HG03469 (cell line): ENCODE results near the gene CXCR4.

ENCODE experiments used
- ATAC-seq: cut with Tn5 transposase; IDR thresholded peaks from one replicate; pipeline ENCODE4 v1.9.1; 2021; ENCODE audit warnings: mild to moderate bottlenecking, moderate library complexity, moderate number of reproducible peaks; ENCODE audit not compliant: unreplicated experiment

CXCR4 gene

GRCh38 chr2:136117909-136118818 lies at the start of gene CXCR4:
Gene CXCR4 (minus strand): TSS chr2:136118149. CDS start chr2:136118060, 89 bp downstream.
- ATAC-seq, result no peak

- ATAC-seq, result no peak
These were observed 46.4 kb upstream of the CXCR4 start for GRCh38 chr2:136164280-136164776.

- no peak for ATAC-seq
These were observed 44.5 kb upstream of the CXCR4 start for GRCh38 chr2:136162438-136162837.

GRCh38 chr2:136156411-136156810 lies 38.5 kb upstream of the CXCR4 start:
- no peak for ATAC-seq

GRCh38 chr2:136154384-136154783 lies 36.4 kb upstream of the CXCR4 start:
- no peak for ATAC-seq

GRCh38 chr2:136151021-136151971 lies 33.3 kb upstream of the CXCR4 start:
- ATAC-seq, result no peak

GRCh38 chr2:136149011-136149410 lies 31.1 kb upstream of the CXCR4 start:
- ATAC-seq, result no peak

GRCh38 chr2:136146564-136146963 lies 28.6 kb upstream of the CXCR4 start:
- no peak for ATAC-seq

- ATAC-seq, result no peak
These were observed 25.9 kb upstream of the CXCR4 start for GRCh38 chr2:136143603-136144451.

- no peak for ATAC-seq
These were observed 23.7 kb upstream of the CXCR4 start for GRCh38 chr2:136141510-136142149.

- ATAC-seq, result no peak
These were observed 21.7 kb upstream of the CXCR4 start for GRCh38 chr2:136139631-136140030.

GRCh38 chr2:136137982-136138381 lies 20.0 kb upstream of the CXCR4 start:
- no peak for ATAC-seq

GRCh38 chr2:136136931-136137330 lies 19.0 kb upstream of the CXCR4 start:
- ATAC-seq, result no peak

GRCh38 chr2:136135921-136136906 lies 18.3 kb upstream of the CXCR4 start:
- peak; percentile 43 for ATAC-seq

- no peak for ATAC-seq
These were observed 17.5 kb upstream of the CXCR4 start for GRCh38 chr2:136135462-136135861.

GRCh38 chr2:136134126-136134525 lies 16.2 kb upstream of the CXCR4 start:
- no peak for ATAC-seq

GRCh38 chr2:136133586-136133985 lies 15.6 kb upstream of the CXCR4 start:
- no peak for ATAC-seq

GRCh38 chr2:136133176-136133575 lies 15.2 kb upstream of the CXCR4 start:
- ATAC-seq, result no peak

- no peak for ATAC-seq
These were observed 14.8 kb upstream of the CXCR4 start for GRCh38 chr2:136132825-136133155.
